OCI-LY1 (cell line): ENCODE measurements around the gene LIN9.

Source experiments
- EZH2 ChIP-seq: fragments of 200-600 bp; sonication (generic), shearing (Covaris generic); IDR thresholded peaks from 2 replicates; pipeline ENCODE4 v1.8.0; 2017; ENCODE audit warnings: borderline replicate concordance, mixed run types, mild to moderate bottlenecking, antibody characterized with exemption, low read length, moderate library complexity, mixed read lengths
- TF ChIP-seq, protein P1 (sequence below): fragments of 200-600 bp; sonication (generic), shearing (Covaris generic); IDR thresholded peaks from 2 replicates; pipeline ENCODE4 v1.5.1; 2017; ENCODE audit warnings: mild to moderate bottlenecking, antibody characterized with exemption, low read length, moderate library complexity, mixed read lengths

DNA sequence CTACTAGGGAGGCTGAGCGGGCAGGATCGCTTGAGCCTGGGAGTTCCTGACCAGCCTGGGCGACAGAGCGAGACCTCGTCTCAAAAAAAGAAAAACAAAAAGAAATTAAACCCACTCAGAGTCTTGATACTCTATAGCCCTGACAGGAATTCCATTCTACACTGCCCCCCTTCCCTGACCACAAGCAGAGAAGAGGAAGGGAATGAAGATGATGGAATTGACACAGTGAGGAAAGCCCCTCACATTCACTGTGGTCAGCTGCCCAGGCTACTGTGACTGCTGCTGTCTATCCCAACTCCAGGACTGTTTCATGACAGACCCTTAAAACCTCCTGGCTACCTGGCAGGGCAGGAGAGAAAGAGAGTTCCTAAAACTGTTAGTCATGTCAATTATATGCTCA lies 12.1 kb downstream of the LIN9 start:
- TF ChIP-seq, protein P1, sequence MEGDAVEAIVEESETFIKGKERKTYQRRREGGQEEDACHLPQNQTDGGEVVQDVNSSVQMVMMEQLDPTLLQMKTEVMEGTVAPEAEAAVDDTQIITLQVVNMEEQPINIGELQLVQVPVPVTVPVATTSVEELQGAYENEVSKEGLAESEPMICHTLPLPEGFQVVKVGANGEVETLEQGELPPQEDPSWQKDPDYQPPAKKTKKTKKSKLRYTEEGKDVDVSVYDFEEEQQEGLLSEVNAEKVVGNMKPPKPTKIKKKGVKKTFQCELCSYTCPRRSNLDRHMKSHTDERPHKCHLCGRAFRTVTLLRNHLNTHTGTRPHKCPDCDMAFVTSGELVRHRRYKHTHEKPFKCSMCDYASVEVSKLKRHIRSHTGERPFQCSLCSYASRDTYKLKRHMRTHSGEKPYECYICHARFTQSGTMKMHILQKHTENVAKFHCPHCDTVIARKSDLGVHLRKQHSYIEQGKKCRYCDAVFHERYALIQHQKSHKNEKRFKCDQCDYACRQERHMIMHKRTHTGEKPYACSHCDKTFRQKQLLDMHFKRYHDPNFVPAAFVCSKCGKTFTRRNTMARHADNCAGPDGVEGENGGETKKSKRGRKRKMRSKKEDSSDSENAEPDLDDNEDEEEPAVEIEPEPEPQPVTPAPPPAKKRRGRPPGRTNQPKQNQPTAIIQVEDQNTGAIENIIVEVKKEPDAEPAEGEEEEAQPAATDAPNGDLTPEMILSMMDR: no peak
- TF ChIP-seq EZH2: no peak
